ENCODE results near the gene INSC.
"Not testable (repeated sequence)": the region's sequence is repeated elsewhere in the genome, so short reads cannot be mapped to it uniquely, and the experiment has no call there.

INSC gene

GRCh38 chr11:15114501-15115475 is at the start of gene INSC:
INSC (plus strand) TSS chr11:15114923; CDS start chr11:15149175, 34,252 bp downstream.
- no peak for DNase-seq

GRCh38 chr11:15069751-15070150 is 45.0 kb upstream of the INSC start:
- DNase-seq, result not testable (repeated sequence)

GRCh38 chr11:15071556-15072255 is 43.0 kb upstream of the INSC start:
- DNase-seq, result no peak

GRCh38 chr11:15072551-15073143 is 42.1 kb upstream of the INSC start:
- no peak for DNase-seq

GRCh38 chr11:15073361-15074205 is 41.1 kb upstream of the INSC start, which contains the start of gene CALCB:
CALCB (plus strand) TSS chr11:15073593; CDS start chr11:15074719, 1,126 bp downstream.
- DNase-seq, result peak; percentile 18

GRCh38 chr11:15074206-15075161 is 40.2 kb upstream of the INSC start:
- peak; percentile 70 for DNase-seq

GRCh38 chr11:15075162-15075526 is 39.6 kb upstream of the INSC start:
- no peak for DNase-seq

GRCh38 chr11:15091175-15091574 is 23.5 kb upstream of the INSC start:
- DNase-seq, result no peak

- DNase-seq, result no peak
Observed at GRCh38 chr11:15091625-15092024, 23.1 kb upstream of the INSC start.

GRCh38 chr11:15093432-15093831 is 21.3 kb upstream of the INSC start:
- DNase-seq, result no peak

GRCh38 chr11:15095736-15096228 is 18.9 kb upstream of the INSC start:
- DNase-seq, result no peak

GRCh38 chr11:15097411-15097810 is 17.3 kb upstream of the INSC start:
- no peak for DNase-seq

- no peak for DNase-seq
Observed at GRCh38 chr11:15099267-15099666, 15.5 kb upstream of the INSC start.

- DNase-seq, result peak; percentile 68
Observed at GRCh38 chr11:15101072-15101709, 13.5 kb upstream of the INSC start.

GRCh38 chr11:15104166-15104565 is 10.6 kb upstream of the INSC start:
- DNase-seq, result peak; percentile 31

GRCh38 chr11:15106201-15106965 is 8.3 kb upstream of the INSC start:
- peak; percentile 78 for DNase-seq

GRCh38 chr11:15107730-15108515 is 6.8 kb upstream of the INSC start:
- DNase-seq, result peak; percentile 55

- no peak for DNase-seq
Observed at GRCh38 chr11:15108592-15109130, 6.1 kb upstream of the INSC start.

GRCh38 chr11:15109602-15110001 is 5.1 kb upstream of the INSC start:
- no peak for DNase-seq

Data from EL (cell line).